ENCODE measurements around the gene AGTRAP.

DNA sequence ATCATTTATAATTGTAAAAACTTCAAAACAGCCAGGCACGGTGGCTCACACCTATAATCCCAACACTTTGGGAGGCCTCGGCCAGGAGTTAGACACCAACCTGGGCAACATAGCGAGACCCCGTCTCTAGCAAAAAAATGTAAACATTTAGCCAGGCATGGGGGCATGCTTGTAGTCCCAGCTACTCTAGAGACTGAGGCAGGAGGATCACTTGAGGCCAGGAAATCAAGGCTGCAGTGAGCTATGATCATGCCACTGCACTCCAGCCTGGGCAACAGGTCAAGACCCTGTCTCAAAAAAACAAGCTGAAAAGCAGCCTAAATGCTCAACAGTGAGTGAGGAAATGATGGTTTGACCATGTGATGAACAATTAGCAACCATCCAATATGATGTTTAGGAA is 33.3 kb downstream of the AGTRAP start:
- TF ChIP-seq YY1 (IDR thresholded peaks at IDR 0.05; ENCODE audit: insufficient read depth, insufficient read length) (no peak), ZNF274 (IDR thresholded peaks at IDR 0.05; ENCODE audit: low read depth, low read length) (no peak)
